Measurements from ENCODE around the gene TCF4.

Gene TCF4

GRCh38 chr18:55323051-55323994 is 264.7 kb downstream of the TCF4 start:
- Mint-ChIP-seq H3K27me3 (ENCODE audit: low read depth, poor library complexity) (no peaks in the 10 kb centered on the region), H3K36me3 (ENCODE audit: low read depth) (no peaks in the 10 kb centered on the region), H3K4me3 (peak overlapping the region; percentile 61), H3K4me1 (peaks cover 59% of the 10 kb centered on the region), H3K9me3 (no peaks in the 10 kb centered on the region), H3K27ac (peak overlapping the region; percentile 9)
- no peak for DNase-seq
- TF ChIP-seq CTCF (IDR thresholded peaks at IDR 0.05): no peak

- no peaks in the 10 kb centered on the region for H3K9me3 Mint-ChIP-seq
- H3K4me1 Mint-ChIP-seq: peaks cover 62% of the 10 kb centered on the region
- H3K36me3 Mint-ChIP-seq (ENCODE audit: low read depth): no peaks in the 10 kb centered on the region
- H3K4me3 Mint-ChIP-seq: peak overlapping the region; percentile 88
- no peaks in the 10 kb centered on the region for H3K27me3 Mint-ChIP-seq (ENCODE audit: low read depth, poor library complexity)
- TF ChIP-seq CTCF (IDR thresholded peaks at IDR 0.05): no peak
- peak overlapping the region; percentile 55 for H3K27ac Mint-ChIP-seq
- DNase-seq: peak; percentile 72
Observed at GRCh38 chr18:55322178-55322735, 265.7 kb downstream of the TCF4 start.

GRCh38 chr18:55321265-55322177 is 266.5 kb downstream of the TCF4 start:
- DNase-seq: peak; percentile 87
- H3K36me3 Mint-ChIP-seq (ENCODE audit: low read depth): no peaks in the 10 kb centered on the region
- peak overlapping the region; percentile 55 for H3K27ac Mint-ChIP-seq
- peaks cover 66% of the 10 kb centered on the region for H3K4me1 Mint-ChIP-seq
- no peaks in the 10 kb centered on the region for H3K9me3 Mint-ChIP-seq
- no peak for TF ChIP-seq CTCF (IDR thresholded peaks at IDR 0.05)
- H3K4me3 Mint-ChIP-seq: peak overlapping the region; percentile 88
- no peaks in the 10 kb centered on the region for H3K27me3 Mint-ChIP-seq (ENCODE audit: low read depth, poor library complexity)

GRCh38 chr18:55320424-55321264 is 267.3 kb downstream of the TCF4 start:
- H3K36me3 Mint-ChIP-seq (ENCODE audit: low read depth): no peaks in the 10 kb centered on the region
- peak overlapping the region; percentile 88 for H3K4me3 Mint-ChIP-seq
- H3K27me3 Mint-ChIP-seq (ENCODE audit: low read depth, poor library complexity): no peaks in the 10 kb centered on the region

More at GRCh38 chr18:55320424-55321264, 267.3 kb downstream of the TCF4 start:
- no peak overlapping the region for H3K27ac Mint-ChIP-seq
- H3K9me3 Mint-ChIP-seq: no peaks in the 10 kb centered on the region
- peaks cover 73% of the 10 kb centered on the region for H3K4me1 Mint-ChIP-seq
- DNase-seq: no peak
- TF ChIP-seq CTCF (IDR thresholded peaks at IDR 0.05): no peak
